Mammary epithelial cell (primary cell): ENCODE measurements around the gene FBXL15.

ENCODE experiments used
- EZH2 ChIP-seq: IDR thresholded peaks from 2 replicates; pipeline ENCODE4 v1.6.1; 2012; ENCODE audit warnings: low read length, inconsistent platforms, borderline replicate concordance
- TF ChIP-seq, protein P1 (sequence below), 2 donors: IDR thresholded peaks in 1 of 2; conservative IDR thresholded peaks in 1 of 2; 2 replicates each; pipeline ENCODE4 v1.5.1; 2011 to 2012; ENCODE audit warnings: inconsistent platforms in 2 of 2, low read length in 2 of 2, mild to moderate bottlenecking in 2 of 2, control low read depth in 1 of 2, low read depth in 1 of 2; ENCODE audit not compliant: insufficient read depth in 1 of 2; ENCODE audit errors: extremely low read depth in 1 of 2

DNA sequence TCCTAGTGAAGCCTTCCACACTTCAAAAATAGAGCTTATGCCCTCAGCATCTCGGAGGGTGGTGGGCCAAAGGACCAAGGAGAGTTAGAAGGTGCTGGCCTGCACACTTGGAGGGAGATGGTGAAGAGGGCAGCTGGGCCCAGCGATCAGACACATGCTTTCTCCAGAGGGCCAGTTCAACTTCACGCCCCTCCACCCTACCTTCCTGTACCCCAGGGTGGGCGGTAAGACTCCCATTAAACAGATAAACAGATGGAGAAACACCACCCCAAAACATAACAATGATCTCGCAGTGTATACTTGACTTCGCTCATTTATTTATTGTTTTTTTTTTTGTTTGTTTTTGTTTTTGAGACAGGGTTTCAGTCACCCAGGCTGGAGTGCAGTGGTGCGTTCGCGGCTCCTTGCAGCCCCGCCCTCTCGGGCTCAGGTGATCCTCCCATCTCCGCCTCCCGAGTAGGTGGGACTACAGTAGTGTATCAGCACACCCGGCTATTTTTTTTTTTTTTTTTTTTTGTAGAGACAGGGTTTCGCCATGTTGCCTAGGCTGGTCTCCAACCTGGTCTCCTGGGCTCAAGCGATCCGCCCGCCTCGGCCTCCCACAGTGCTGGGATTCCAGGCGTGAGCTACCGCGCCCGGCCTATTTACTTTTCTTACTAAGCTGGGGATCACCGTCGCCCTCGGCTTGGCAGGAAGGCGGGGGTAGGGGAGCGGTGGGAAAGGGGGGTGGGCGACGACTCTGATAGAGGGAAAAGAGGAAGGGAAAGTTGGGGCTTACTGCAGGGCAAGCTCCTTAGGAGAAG, 28.9 kb downstream of the FBXL15 start:
- TF ChIP-seq, protein P1, sequence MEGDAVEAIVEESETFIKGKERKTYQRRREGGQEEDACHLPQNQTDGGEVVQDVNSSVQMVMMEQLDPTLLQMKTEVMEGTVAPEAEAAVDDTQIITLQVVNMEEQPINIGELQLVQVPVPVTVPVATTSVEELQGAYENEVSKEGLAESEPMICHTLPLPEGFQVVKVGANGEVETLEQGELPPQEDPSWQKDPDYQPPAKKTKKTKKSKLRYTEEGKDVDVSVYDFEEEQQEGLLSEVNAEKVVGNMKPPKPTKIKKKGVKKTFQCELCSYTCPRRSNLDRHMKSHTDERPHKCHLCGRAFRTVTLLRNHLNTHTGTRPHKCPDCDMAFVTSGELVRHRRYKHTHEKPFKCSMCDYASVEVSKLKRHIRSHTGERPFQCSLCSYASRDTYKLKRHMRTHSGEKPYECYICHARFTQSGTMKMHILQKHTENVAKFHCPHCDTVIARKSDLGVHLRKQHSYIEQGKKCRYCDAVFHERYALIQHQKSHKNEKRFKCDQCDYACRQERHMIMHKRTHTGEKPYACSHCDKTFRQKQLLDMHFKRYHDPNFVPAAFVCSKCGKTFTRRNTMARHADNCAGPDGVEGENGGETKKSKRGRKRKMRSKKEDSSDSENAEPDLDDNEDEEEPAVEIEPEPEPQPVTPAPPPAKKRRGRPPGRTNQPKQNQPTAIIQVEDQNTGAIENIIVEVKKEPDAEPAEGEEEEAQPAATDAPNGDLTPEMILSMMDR (conservative IDR thresholded peaks at IDR 0.05 in 1 of 2, IDR thresholded peaks at IDR 0.05 in 1 of 2; ENCODE audit: extremely low read depth in 1 of 2, insufficient read depth in 1 of 2, low read depth in 1 of 2, low read length in 2 of 2) = no peak
- TF ChIP-seq EZH2 = no peak
